H9 (cell line): ENCODE data around the gene SLC6A15. TPM values are rescaled to one million over a fixed set of nuclear protein-coding genes. Genes with fewer than 3 reads are reported as not detected.

Experiments used
- DNase-seq: peaks from one replicate; pipeline ENCODE4 v3.0.0-alpha.2; 2017
- H2AFZ ChIP-seq: one replicate; pipeline ENCODE4 v1.6.1; 2013; ENCODE audit warnings: mild to moderate bottlenecking, low read length, control low read depth, moderate library complexity
- H2AK5ac ChIP-seq: 2 replicates; pipeline ENCODE4 v1.6.1; 2013; ENCODE audit warnings: low read length, control low read depth, mixed read lengths; ENCODE audit not compliant: insufficient read length
- H2BK120ac ChIP-seq: one replicate; pipeline ENCODE4 v1.6.1; 2013; ENCODE audit warnings: low read depth, mild to moderate bottlenecking, low read length, control low read depth, inconsistent platforms; ENCODE audit not compliant: poor library complexity, severe bottlenecking
- H2BK12ac ChIP-seq: 2 replicates; pipeline ENCODE4 v1.6.1; 2013; ENCODE audit warnings: low read length, control low read depth, mixed read lengths, low read depth; ENCODE audit not compliant: insufficient read length
- H2BK15ac ChIP-seq: 2 replicates; pipeline ENCODE4 v1.6.1; 2013; ENCODE audit warnings: low read depth, low read length, control low read depth
- H2BK20ac ChIP-seq: one replicate; pipeline ENCODE4 v1.6.1; 2013; ENCODE audit warnings: low read depth, mild to moderate bottlenecking, low read length, control low read depth, inconsistent platforms; ENCODE audit not compliant: poor library complexity, severe bottlenecking
- H2BK5ac ChIP-seq: 2 replicates; pipeline ENCODE4 v1.6.1; 2013; ENCODE audit warnings: low read length, control low read depth, mixed read lengths; ENCODE audit not compliant: insufficient read length
- H3K14ac ChIP-seq: 2 replicates; pipeline ENCODE4 v1.6.1; 2013; ENCODE audit warnings: low read length, control low read depth; ENCODE audit not compliant: insufficient read depth
- H3K18ac ChIP-seq: 2 replicates; pipeline ENCODE4 v1.6.1; 2013; ENCODE audit warnings: low read depth, mild to moderate bottlenecking, mixed read lengths, low read length, control low read depth; ENCODE audit not compliant: insufficient read length
- H3K23ac ChIP-seq: 2 replicates; pipeline ENCODE4 v1.6.1; 2013; ENCODE audit warnings: low read length, control low read depth, mixed read lengths, low read depth; ENCODE audit not compliant: insufficient read length
- H3K23me2 ChIP-seq: 2 replicates; pipeline ENCODE4 v1.6.1; 2013; ENCODE audit warnings: low read depth, mild to moderate bottlenecking, mixed read lengths, low read length, control low read depth; ENCODE audit not compliant: insufficient read length, poor library complexity, severe bottlenecking
- H3K27ac ChIP-seq: 2 replicates; pipeline ENCODE4 v1.5.1; 2013; ENCODE audit warnings: low read length, control low read depth, mixed read lengths, low read depth; ENCODE audit not compliant: insufficient read length
- H3K27me3 ChIP-seq: 2 replicates; pipeline ENCODE4 v1.6.1; 2013; ENCODE audit warnings: low read length, control low read depth, inconsistent platforms; ENCODE audit not compliant: insufficient read depth
- H3K4ac ChIP-seq: 2 replicates; pipeline ENCODE4 v1.6.1; 2013; ENCODE audit warnings: low read depth, mild to moderate bottlenecking, control low read depth, inconsistent platforms, low read length, moderate library complexity
- H3K4me1 ChIP-seq: 2 replicates; pipeline ENCODE4 v1.6.1; 2013; ENCODE audit warnings: low read length, control low read depth, inconsistent platforms; ENCODE audit not compliant: insufficient read depth
- H3K4me2 ChIP-seq: 2 replicates; pipeline ENCODE4 v1.6.1; 2013; ENCODE audit warnings: low read length, control low read depth, mixed read lengths; ENCODE audit not compliant: insufficient read length, insufficient read depth
- H3K56ac ChIP-seq: 2 replicates; pipeline ENCODE4 v1.6.1; 2013; ENCODE audit warnings: low read depth, mild to moderate bottlenecking, mixed read lengths, low read length, control low read depth; ENCODE audit not compliant: insufficient read length
- H3K79me1 ChIP-seq: 2 replicates; pipeline ENCODE4 v1.6.1; 2013; ENCODE audit warnings: low read depth, mild to moderate bottlenecking, moderate library complexity, low read length, control low read depth, inconsistent platforms; ENCODE audit not compliant: insufficient read depth, poor library complexity, severe bottlenecking
- H3K79me2 ChIP-seq: 2 replicates; pipeline ENCODE4 v1.6.1; 2013; ENCODE audit warnings: low read length, control low read depth, inconsistent platforms; ENCODE audit not compliant: insufficient read depth
- H3K9ac ChIP-seq: 2 replicates; pipeline ENCODE4 v1.6.1; 2013; ENCODE audit warnings: low read length, control low read depth, mixed read lengths; ENCODE audit not compliant: insufficient read length; ENCODE audit errors: extremely low read depth
- H3K9me3 ChIP-seq: one replicate; pipeline ENCODE4 v1.6.1; 2013; ENCODE audit warnings: low read depth, low read length, inconsistent platforms; ENCODE audit not compliant: control insufficient read depth
- H3T11ph ChIP-seq: one replicate; pipeline ENCODE4 v1.6.1; 2013; ENCODE audit warnings: mild to moderate bottlenecking, low read length, control low read depth, inconsistent platforms
- H4K20me1 ChIP-seq: one replicate; pipeline ENCODE4 v1.6.1; 2013; ENCODE audit not compliant: control insufficient read depth, insufficient read length, insufficient read depth
- H4K5ac ChIP-seq: 2 replicates; pipeline ENCODE4 v1.6.1; 2013; ENCODE audit warnings: low read depth, mild to moderate bottlenecking, mixed read lengths, low read length, control low read depth; ENCODE audit not compliant: insufficient read length
- H4K8ac ChIP-seq: replicated peaks from 2 replicates; pipeline ENCODE4 v1.6.1; 2013; ENCODE audit warnings: low read length, control low read depth, mixed read lengths, low read depth; ENCODE audit not compliant: insufficient read length
- H4K91ac ChIP-seq: 2 replicates; pipeline ENCODE4 v1.6.1; 2013; ENCODE audit warnings: low read depth, mild to moderate bottlenecking, moderate library complexity, mixed read lengths, low read length, control low read depth; ENCODE audit not compliant: insufficient read length
- H3K27ac Mint-ChIP-seq, 3 experiments: 2 replicates in 2 of 3; 3 replicates in 1 of 3; pipeline ENCODE4 v1.8.0; 2020 to 2021; ENCODE audit warnings: mixed read lengths in 3 of 3, mild to moderate bottlenecking in 1 of 3, moderate library complexity in 1 of 3
- H3K27me3 Mint-ChIP-seq: 2 replicates; pipeline ENCODE4 v1.8.0; 2021; ENCODE audit warnings: low read depth, mild to moderate bottlenecking, moderate library complexity, mixed read lengths
- H3K36me3 Mint-ChIP-seq, 3 experiments: 2 replicates in 2 of 3; 3 replicates in 1 of 3; pipeline ENCODE4 v1.8.0; 2020 to 2021; ENCODE audit warnings: low read depth in 3 of 3, mixed read lengths in 3 of 3; ENCODE audit not compliant: insufficient read depth in 1 of 3
- H3K4me1 Mint-ChIP-seq, 2 experiments: 2 replicates each; pipeline ENCODE4 v1.8.0; 2020; ENCODE audit warnings: mixed read lengths in 2 of 2
- H3K4me3 Mint-ChIP-seq, 2 experiments: 2 replicates in 1 of 2; 3 replicates in 1 of 2; pipeline ENCODE4 v1.8.0; 2020 to 2021; ENCODE audit warnings: mild to moderate bottlenecking in 2 of 2, mixed read lengths in 2 of 2, moderate library complexity in 1 of 2
- H3K9me3 Mint-ChIP-seq, 2 experiments: 2 replicates in 1 of 2; 3 replicates in 1 of 2; pipeline ENCODE4 v1.8.0; 2020; ENCODE audit warnings: mild to moderate bottlenecking in 2 of 2, mixed read lengths in 2 of 2, moderate library complexity in 1 of 2
- CTCF ChIP-seq: fragments of 200-600 bp; sonication (generic); conservative IDR thresholded peaks from 3 replicates; pipeline ENCODE4 v1.8.0; 2021; ENCODE audit warnings: antibody characterized with exemption, mild to moderate bottlenecking
- WGBS: extraction: QIAGEN DNeasy Blood & Tissue Kit; methylation state at CpG from one replicate; pipeline ENCODE4 v1.1.7; 2013; ENCODE audit warnings: missing lambda C conversion rate, low lambda C conversion rate, mixed read lengths; ENCODE audit not compliant: insufficient read length; ENCODE audit errors: extremely low coverage; 5-methylcytosine and 5-hydroxymethylcytosine counted together
- total RNA-seq: library from RNA; stranded (reverse); gene quantifications from 2 replicates; pipeline ENCODE4 v1.2.1, GENCODE V29; 2021

The SLC6A15 gene
- total RNA-seq, 1 experiment from 2014 or later: 12.9 TPM

GRCh38 chr12:84922693-84923092, 10.1 kb upstream of the SLC6A15 start:
- no peaks in the 10 kb centered on the region for H3K79me1 ChIP-seq
- H4K91ac ChIP-seq: no peak overlapping the region
- no peak overlapping the region for H2AFZ ChIP-seq
- H3K14ac ChIP-seq: no peak overlapping the region
- H3K4ac ChIP-seq: no peak overlapping the region
- DNase-seq: no peak
- TF ChIP-seq CTCF: no peak
- H3K27ac ChIP-seq: no peak overlapping the region
- WGBS: no CpG with 5 or more reads among the region's 2 CpGs
- no peak overlapping the region for H3K4me2 ChIP-seq
- H3T11ph ChIP-seq: no peak overlapping the region
- no peaks in the 10 kb centered on the region for H3K9me3 ChIP-seq
- H4K20me1 ChIP-seq: no peaks in the 10 kb centered on the region
- Mint-ChIP-seq H3K4me3 (no peak overlapping the region), H3K9me3 (no peaks in the 10 kb centered on the region), H3K36me3 (no peaks in the 10 kb centered on the region), H3K27ac (no peak overlapping the region), H3K27me3 (no peaks in the 10 kb centered on the region; the same call in 1 of the 2 replicates), H3K4me1 (0 out of 4 replicates have a peak, but pooled peaks cover 0 to 3% of the 10 kb centered on the region in 2 experiments)
- H3K23me2 ChIP-seq: no peaks in the 10 kb centered on the region
- no peaks in the 10 kb centered on the region for H3K4me1 ChIP-seq
- H3K79me2 ChIP-seq: no peaks in the 10 kb centered on the region
- H4K5ac ChIP-seq: no peak overlapping the region
- no peak overlapping the region for H2BK5ac ChIP-seq
- no peak overlapping the region for H3K9ac ChIP-seq
- no peak overlapping the region for H2BK12ac ChIP-seq
- no peak overlapping the region for H3K18ac ChIP-seq
- H2BK20ac ChIP-seq: no peak overlapping the region
- H2AK5ac ChIP-seq: no peak overlapping the region
- no peak overlapping the region for H4K8ac ChIP-seq
- no peaks in the 10 kb centered on the region for H3K27me3 ChIP-seq
- H3K56ac ChIP-seq: no peak overlapping the region
- H2BK120ac ChIP-seq: no peak overlapping the region
- no peak overlapping the region for H3K23ac ChIP-seq
- no peak overlapping the region for H2BK15ac ChIP-seq
